ENCODE data around the gene TBC1D16. TPM values are rescaled to one million over a fixed set of nuclear protein-coding genes. Genes with fewer than 3 reads are reported as not detected.

TBC1D16 gene
- total and polyA plus RNA-seq, 2 experiments from 2014 or later, result 24.5 to 38.1 TPM

DNA sequence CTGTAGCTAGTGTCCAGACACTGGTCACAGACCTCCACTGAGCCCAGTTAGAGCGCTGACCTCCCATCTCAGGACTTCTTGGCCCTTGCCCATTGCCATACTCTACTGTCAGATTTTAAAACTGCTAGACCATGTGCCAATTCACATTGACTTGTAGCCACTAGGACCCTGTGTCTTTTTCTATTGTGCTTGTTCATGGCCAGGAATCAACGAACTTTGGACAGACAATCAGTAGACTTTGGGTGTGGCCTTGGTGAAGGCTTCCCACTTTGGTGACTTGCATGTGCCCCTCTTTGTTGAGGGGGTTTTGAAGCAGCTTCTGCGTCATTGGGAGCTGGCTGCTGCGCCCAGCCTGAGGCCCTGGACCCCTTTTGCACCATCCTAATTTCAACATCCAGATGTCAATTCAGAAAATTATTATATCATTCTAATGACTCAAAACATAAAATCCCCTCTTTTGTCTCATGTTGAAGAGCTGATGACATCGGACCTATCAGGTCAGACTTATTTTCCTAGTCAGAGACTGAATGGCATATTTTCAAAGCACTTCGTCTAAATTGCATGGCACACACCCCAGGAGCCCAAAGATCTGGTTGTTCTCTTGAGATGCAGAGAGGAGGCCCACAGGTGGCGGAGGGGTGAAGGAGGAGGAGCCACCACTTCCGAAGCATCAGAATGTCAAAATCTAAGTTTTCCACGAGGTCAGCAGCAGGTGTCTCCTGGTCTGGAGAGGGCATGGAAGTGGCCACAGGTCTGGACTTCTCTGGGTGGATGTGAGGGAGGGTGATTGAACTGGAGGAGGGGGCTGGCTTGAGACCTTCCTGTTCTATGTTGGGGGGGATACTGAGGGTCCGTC lies 103.0 kb downstream of the TBC1D16 start:
- Histone ChIP-seq H3K4me3 (no peak overlapping the region), H3K27me3 (peaks cover 10% of the 10 kb centered on the region), H3K9me2 (replicated peaks; ENCODE audit: insufficient read depth) (no peaks in the 10 kb centered on the region), H3K27ac (peak overlapping the region; percentile 76), H4K20me1 (ENCODE audit: insufficient read depth, poor library complexity, severe bottlenecking) (no peaks in the 10 kb centered on the region), H3K9me3 (ENCODE audit: low read depth) (no peaks in the 10 kb centered on the region), H3K4me2 (no peak overlapping the region), H2AFZ (no peak overlapping the region), H3K4me1 (ENCODE audit: insufficient read depth) (peaks cover 33% of the 10 kb centered on the region), H3K79me2 (no peaks in the 10 kb centered on the region), H3K36me3 (replicated peaks; ENCODE audit: insufficient read depth, low read depth) (no peaks in the 10 kb centered on the region)
- no peak for DNase-seq (ENCODE audit: low spot score)
- WGBS (ENCODE audit: low lambda C conversion rate, missing lambda C conversion rate), result 72% methylated on average over 9 of the region's 10 CpGs
- no peak for TF ChIP-seq EZH2phosphoT487 (IDR thresholded peaks at IDR 0.05; ENCODE audit: low read depth, severe bottlenecking, unreplicated experiment)
- no peak for TF ChIP-seq EZH2 (IDR thresholded peaks at IDR 0.05; ENCODE audit: borderline replicate concordance)
- TF ChIP-seq, protein P1, sequence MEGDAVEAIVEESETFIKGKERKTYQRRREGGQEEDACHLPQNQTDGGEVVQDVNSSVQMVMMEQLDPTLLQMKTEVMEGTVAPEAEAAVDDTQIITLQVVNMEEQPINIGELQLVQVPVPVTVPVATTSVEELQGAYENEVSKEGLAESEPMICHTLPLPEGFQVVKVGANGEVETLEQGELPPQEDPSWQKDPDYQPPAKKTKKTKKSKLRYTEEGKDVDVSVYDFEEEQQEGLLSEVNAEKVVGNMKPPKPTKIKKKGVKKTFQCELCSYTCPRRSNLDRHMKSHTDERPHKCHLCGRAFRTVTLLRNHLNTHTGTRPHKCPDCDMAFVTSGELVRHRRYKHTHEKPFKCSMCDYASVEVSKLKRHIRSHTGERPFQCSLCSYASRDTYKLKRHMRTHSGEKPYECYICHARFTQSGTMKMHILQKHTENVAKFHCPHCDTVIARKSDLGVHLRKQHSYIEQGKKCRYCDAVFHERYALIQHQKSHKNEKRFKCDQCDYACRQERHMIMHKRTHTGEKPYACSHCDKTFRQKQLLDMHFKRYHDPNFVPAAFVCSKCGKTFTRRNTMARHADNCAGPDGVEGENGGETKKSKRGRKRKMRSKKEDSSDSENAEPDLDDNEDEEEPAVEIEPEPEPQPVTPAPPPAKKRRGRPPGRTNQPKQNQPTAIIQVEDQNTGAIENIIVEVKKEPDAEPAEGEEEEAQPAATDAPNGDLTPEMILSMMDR (IDR thresholded peaks at IDR 0.05; ENCODE audit: poor library complexity), result no peak

DNA sequence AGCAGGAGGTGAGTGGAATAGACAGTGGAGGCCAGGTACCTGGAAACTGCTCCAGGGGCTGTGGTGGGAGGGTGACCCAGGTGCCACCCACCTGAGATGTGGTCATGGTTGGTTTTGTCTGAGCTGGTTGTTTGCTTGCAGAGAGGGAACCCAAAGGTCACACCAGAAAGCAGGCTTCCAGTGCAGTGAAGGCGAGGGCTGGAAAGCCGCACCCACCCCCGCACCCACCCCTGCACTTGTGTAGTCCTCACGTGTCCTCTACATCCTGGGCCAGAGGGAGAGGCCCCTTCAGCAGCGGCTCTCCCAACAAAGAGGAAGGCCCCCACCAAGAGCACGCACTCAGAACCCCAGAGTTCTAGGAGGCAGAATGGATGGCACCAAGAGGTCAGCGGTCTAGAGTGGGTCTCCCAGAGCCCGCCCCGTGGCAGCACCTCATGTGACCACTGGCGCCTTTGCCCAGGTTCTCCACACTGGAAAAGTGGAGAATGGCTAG lies 103.8 kb downstream of the TBC1D16 start:
- H3K27me3 ChIP-seq, result peaks cover 10% of the 10 kb centered on the region

DNA sequence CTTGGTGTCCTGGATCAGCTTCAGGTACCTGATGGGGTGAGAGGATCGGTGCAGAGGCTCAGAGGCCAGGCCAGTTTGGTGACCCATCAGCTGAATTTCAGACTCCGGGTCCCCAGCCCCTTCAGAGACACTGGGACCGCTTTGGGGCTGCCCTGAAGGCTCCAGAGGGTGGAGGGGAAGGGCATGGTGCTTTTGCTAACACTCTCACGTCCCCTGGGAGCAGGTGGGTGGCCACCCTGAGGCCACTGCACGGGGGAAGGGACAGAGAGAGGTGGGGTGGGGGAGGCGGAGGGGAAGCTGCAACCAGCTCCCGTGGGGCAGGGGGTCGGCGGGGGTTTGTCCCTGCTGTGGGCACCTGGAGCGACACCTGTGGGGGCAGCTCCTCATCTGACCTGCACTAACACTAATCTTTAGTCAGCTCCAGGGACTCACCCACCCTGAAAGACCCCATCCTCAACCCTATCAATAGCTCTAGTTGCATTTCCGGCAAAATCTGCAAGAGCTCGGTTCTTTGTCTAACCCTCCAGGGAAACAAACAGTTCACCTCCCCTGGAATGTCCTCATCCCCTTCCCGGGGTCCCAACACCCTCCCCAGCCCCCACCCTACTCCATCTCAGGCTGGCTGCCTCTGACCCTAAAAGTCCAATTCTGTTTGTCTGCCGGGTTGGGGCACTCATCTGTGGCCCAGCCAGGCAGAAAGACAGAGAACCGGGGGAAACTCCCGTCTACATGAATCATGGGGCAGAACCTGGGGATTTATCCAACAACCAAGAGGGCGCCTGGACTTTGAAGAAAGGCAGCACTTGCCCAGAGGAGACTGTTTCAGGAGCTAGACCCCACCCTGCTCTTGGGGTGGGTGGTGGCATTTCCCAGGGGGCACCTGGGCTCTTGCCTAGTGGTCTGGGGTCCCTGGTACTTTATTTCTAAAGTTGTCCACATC lies 104.5 kb downstream of the TBC1D16 start:
- H3K4me2 ChIP-seq, result peak overlapping the region; percentile 100
- H3K4me1 ChIP-seq (ENCODE audit: insufficient read depth), result peaks cover 37% of the 10 kb centered on the region
- H3K9me3 ChIP-seq (ENCODE audit: low read depth), result no peaks in the 10 kb centered on the region
- no peaks in the 10 kb centered on the region for H3K9me2 ChIP-seq (replicated peaks; ENCODE audit: insufficient read depth)
- no peaks in the 10 kb centered on the region for H3K36me3 ChIP-seq (replicated peaks; ENCODE audit: insufficient read depth, low read depth)
- 20% methylated on average over 16 of the region's 17 CpGs for WGBS (ENCODE audit: low lambda C conversion rate, missing lambda C conversion rate)
- no peak overlapping the region for H3K4me3 ChIP-seq
- peak; percentile 62 for DNase-seq (ENCODE audit: low spot score)
- TF ChIP-seq EZH2 (IDR thresholded peaks at IDR 0.05; ENCODE audit: borderline replicate concordance) (no peak), EZH2phosphoT487 (IDR thresholded peaks at IDR 0.05; ENCODE audit: low read depth, severe bottlenecking, unreplicated experiment) (no peak)
- TF ChIP-seq, protein P1 (IDR thresholded peaks at IDR 0.05; ENCODE audit: poor library complexity), result no peak
- no peaks in the 10 kb centered on the region for H3K79me2 ChIP-seq
- H4K20me1 ChIP-seq (ENCODE audit: insufficient read depth, poor library complexity, severe bottlenecking), result no peaks in the 10 kb centered on the region
- H3K27me3 ChIP-seq, result peaks cover 10% of the 10 kb centered on the region
- H3K27ac ChIP-seq, result peak overlapping the region; percentile 90
- H2AFZ ChIP-seq, result no peak overlapping the region

More for the DNA sequence above, 103.8 kb downstream of the TBC1D16 start:
- Histone ChIP-seq H3K9me3 (ENCODE audit: low read depth) (no peaks in the 10 kb centered on the region), H3K4me1 (ENCODE audit: insufficient read depth) (peaks cover 34% of the 10 kb centered on the region), H3K36me3 (replicated peaks; ENCODE audit: insufficient read depth, low read depth) (no peaks in the 10 kb centered on the region), H2AFZ (no peak overlapping the region), H3K79me2 (no peaks in the 10 kb centered on the region), H4K20me1 (ENCODE audit: insufficient read depth, poor library complexity, severe bottlenecking) (no peaks in the 10 kb centered on the region), H3K9me2 (replicated peaks; ENCODE audit: insufficient read depth) (no peaks in the 10 kb centered on the region), H3K4me2 (peak overlapping the region; percentile 100), H3K4me3 (no peak overlapping the region), H3K27ac (peak overlapping the region; percentile 90)
- WGBS (ENCODE audit: low lambda C conversion rate, missing lambda C conversion rate), result 77% methylated on average over 9 of the region's 10 CpGs
- TF ChIP-seq EZH2 (IDR thresholded peaks at IDR 0.05; ENCODE audit: borderline replicate concordance), result no peak
- TF ChIP-seq, protein P1 (IDR thresholded peaks at IDR 0.05; ENCODE audit: poor library complexity), result no peak
- no peak for TF ChIP-seq EZH2phosphoT487 (IDR thresholded peaks at IDR 0.05; ENCODE audit: low read depth, severe bottlenecking, unreplicated experiment)
- DNase-seq (ENCODE audit: low spot score), result peak; percentile 80

Data from hepatocyte (in vitro differentiated cells).